Measurements from ENCODE around the gene PARD3. TPM values are rescaled to one million over a fixed set of nuclear protein-coding genes. Genes with fewer than 3 reads are reported as not detected.

Gene PARD3
- total RNA-seq, 2 donors from 2014 or later = 59.6 to 74.6 TPM

GRCh38 chr10:34768261-34768971 lies 46.7 kb downstream of the PARD3 start:
- H3K9me3 Mint-ChIP-seq = no peaks in the 10 kb centered on the region
- H3K36me3 ChIP-seq (ENCODE audit: control insufficient read depth, insufficient read depth, low read length) = no peaks in the 10 kb centered on the region
- H3K27me3 ChIP-seq (ENCODE audit: control insufficient read depth, insufficient read depth, low read length, poor library complexity, severe bottlenecking) = no peaks in the 10 kb centered on the region
- H3K36me3 Mint-ChIP-seq (ENCODE audit: low read depth) = no peaks in the 10 kb centered on the region
- TF ChIP-seq CTCF (conservative IDR thresholded peaks at IDR 0.05) = no peak
- H3K4me3 ChIP-seq (ENCODE audit: low read length) = peak overlapping the region; percentile 67
- no peak overlapping the region for H3K27ac ChIP-seq (ENCODE audit: low read depth, low read length)
- peak overlapping the region; percentile 90 for H3K27ac Mint-ChIP-seq
- peak overlapping the region; percentile 37 for H3K4me3 Mint-ChIP-seq
- H3K4me1 Mint-ChIP-seq = peaks cover 77% of the 10 kb centered on the region
- H3K9me3 ChIP-seq (ENCODE audit: control insufficient read depth, low read length) = no peaks in the 10 kb centered on the region
- no peaks in the 10 kb centered on the region for H3K27me3 Mint-ChIP-seq (ENCODE audit: insufficient read depth)
- H3K9ac ChIP-seq (ENCODE audit: extremely low read depth, low read length, poor library complexity, severe bottlenecking) = peak overlapping the region; percentile 26
- H3K4me1 ChIP-seq (ENCODE audit: control insufficient read depth, insufficient read depth, low read length) = peaks cover 37% of the 10 kb centered on the region
- peak; percentile 70 for DNase-seq
- 67 to 86% methylated on average over 10 to 15 of the region's 15 CpGs for WGBS, 2 experiments (ENCODE audit: insufficient coverage in 1 of 2, insufficient read length in 1 of 2)

- 74 to 79% methylated on average over 6 to 12 of the region's 12 CpGs for WGBS, 2 experiments (ENCODE audit: insufficient coverage in 1 of 2, insufficient read length in 1 of 2)
- Histone ChIP-seq H3K27ac (ENCODE audit: low read depth, low read length) (peak overlapping the region; percentile 19), H3K27me3 (ENCODE audit: control insufficient read depth, insufficient read depth, low read length, poor library complexity, severe bottlenecking) (no peaks in the 10 kb centered on the region), H3K9me3 (ENCODE audit: control insufficient read depth, low read length) (no peaks in the 10 kb centered on the region), H3K4me3 (ENCODE audit: low read length) (no peak overlapping the region), H3K4me1 (ENCODE audit: control insufficient read depth, insufficient read depth, low read length) (peaks cover 37% of the 10 kb centered on the region), H3K36me3 (ENCODE audit: control insufficient read depth, insufficient read depth, low read length) (no peaks in the 10 kb centered on the region), H3K9ac (ENCODE audit: extremely low read depth, low read length, poor library complexity, severe bottlenecking) (no peak overlapping the region)
- Mint-ChIP-seq H3K27me3 (ENCODE audit: insufficient read depth) (no peaks in the 10 kb centered on the region), H3K36me3 (ENCODE audit: low read depth) (no peaks in the 10 kb centered on the region), H3K9me3 (no peaks in the 10 kb centered on the region), H3K27ac (peak overlapping the region; percentile 72), H3K4me1 (peaks cover 74% of the 10 kb centered on the region), H3K4me3 (no peak overlapping the region)
- DNase-seq = peak; percentile 62
- no peak for TF ChIP-seq CTCF (conservative IDR thresholded peaks at IDR 0.05)
Measured at GRCh38 chr10:34766811-34767494, 48.1 kb downstream of the PARD3 start.

GRCh38 chr10:34766266-34766600 lies 48.9 kb downstream of the PARD3 start:
- Histone ChIP-seq H3K9ac (ENCODE audit: extremely low read depth, low read length, poor library complexity, severe bottlenecking) (no peak overlapping the region), H3K9me3 (ENCODE audit: control insufficient read depth, low read length) (no peaks in the 10 kb centered on the region), H3K27ac (ENCODE audit: low read depth, low read length) (peak overlapping the region; percentile 50), H3K4me1 (ENCODE audit: control insufficient read depth, insufficient read depth, low read length) (peaks cover 33% of the 10 kb centered on the region), H3K27me3 (ENCODE audit: control insufficient read depth, insufficient read depth, low read length, poor library complexity, severe bottlenecking) (no peaks in the 10 kb centered on the region), H3K36me3 (ENCODE audit: control insufficient read depth, insufficient read depth, low read length) (no peaks in the 10 kb centered on the region), H3K4me3 (ENCODE audit: low read length) (no peak overlapping the region)
- no peaks in the 10 kb centered on the region for H3K9me3 Mint-ChIP-seq
- peak overlapping the region; percentile 72 for H3K27ac Mint-ChIP-seq
- 87 to 88% methylated on average over 1 of the region's 1 CpG for WGBS, 2 experiments (ENCODE audit: insufficient coverage in 1 of 2, insufficient read length in 1 of 2)
- H3K36me3 Mint-ChIP-seq (ENCODE audit: low read depth) = no peaks in the 10 kb centered on the region
- no peak for TF ChIP-seq CTCF (conservative IDR thresholded peaks at IDR 0.05)
- H3K27me3 Mint-ChIP-seq (ENCODE audit: insufficient read depth) = no peaks in the 10 kb centered on the region
- no peak overlapping the region for H3K4me3 Mint-ChIP-seq
- H3K4me1 Mint-ChIP-seq = peaks cover 73% of the 10 kb centered on the region
- no peak for DNase-seq

Data from endodermal cell (in vitro differentiated cells).